Muscle layer of colon (tissue), 2 donors: ENCODE results near the gene CDON.

Experiments
- H3K27ac ChIP-seq: one replicate; pipeline ENCODE4 v1.7.0; 2013; ENCODE audit warnings: low read depth, mild to moderate bottlenecking, low read length, moderate library complexity
- H3K27me3 ChIP-seq, 2 donors: one replicate each; pipeline ENCODE4 v1.7.0; 2013; ENCODE audit warnings: low read length in 2 of 2, mild to moderate bottlenecking in 2 of 2; ENCODE audit not compliant: insufficient read depth in 2 of 2, control insufficient read depth in 1 of 2
- H3K36me3 ChIP-seq: one replicate; pipeline ENCODE4 v1.7.0; 2013; ENCODE audit warnings: mild to moderate bottlenecking, low read length; ENCODE audit not compliant: insufficient read depth
- H3K4me1 ChIP-seq: one replicate; pipeline ENCODE4 v1.7.0; 2013; ENCODE audit warnings: mild to moderate bottlenecking, low read length; ENCODE audit not compliant: insufficient read depth
- H3K4me3 ChIP-seq, 2 donors: one replicate each; pipeline ENCODE4 v1.7.0; 2013; ENCODE audit warnings: low read length in 2 of 2, low read depth in 1 of 2, mild to moderate bottlenecking in 1 of 2, moderate library complexity in 1 of 2
- H3K9ac ChIP-seq: one replicate; pipeline ENCODE4 v1.7.0; 2013; ENCODE audit warnings: low read length
- H3K9me3 ChIP-seq: one replicate; pipeline ENCODE4 v1.7.0; 2013; ENCODE audit warnings: mild to moderate bottlenecking, low read length
- donor health status: abdominal sarcoma.
- donor health status: Adenocarcinoma of cecum.

CDON gene

GRCh38 chr11:125935056-125935455 lies 127.6 kb downstream of the CDON start:
- Histone ChIP-seq H3K9me3 (no peaks in the 10 kb centered on the region), H3K27me3 (no peaks in the 10 kb centered on the region), H3K9ac (no peak overlapping the region), H3K4me3 (no peak overlapping the region), H3K4me1 (peaks cover 34% of the 10 kb centered on the region), H3K36me3 (no peaks in the 10 kb centered on the region), H3K27ac (no peak overlapping the region)

DNA sequence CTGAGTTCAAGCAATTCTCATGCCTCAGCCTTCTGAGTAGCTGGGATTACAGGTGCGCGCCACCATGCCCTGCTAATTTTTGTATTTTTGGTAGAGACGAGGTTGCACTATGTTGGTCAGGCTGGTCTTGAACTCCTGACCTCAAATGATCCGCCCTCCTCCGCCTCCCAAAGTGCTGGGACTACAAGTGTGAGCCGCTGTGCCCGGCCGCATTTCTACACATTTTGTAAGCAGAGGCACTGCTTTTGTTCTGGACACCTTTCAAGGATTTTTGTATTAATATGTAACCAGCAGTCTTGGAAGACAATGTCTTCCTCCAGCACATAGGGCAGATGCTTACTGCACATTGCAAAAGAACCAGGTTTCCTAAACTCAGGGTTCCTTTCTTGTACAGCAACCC lies 128.2 kb downstream of the CDON start:
- Histone ChIP-seq H3K4me3 (no peak overlapping the region), H3K9ac (no peak overlapping the region), H3K9me3 (no peaks in the 10 kb centered on the region), H3K27me3 (no peaks in the 10 kb centered on the region), H3K36me3 (no peaks in the 10 kb centered on the region), H3K4me1 (peaks cover 33% of the 10 kb centered on the region), H3K27ac (no peak overlapping the region)

DNA sequence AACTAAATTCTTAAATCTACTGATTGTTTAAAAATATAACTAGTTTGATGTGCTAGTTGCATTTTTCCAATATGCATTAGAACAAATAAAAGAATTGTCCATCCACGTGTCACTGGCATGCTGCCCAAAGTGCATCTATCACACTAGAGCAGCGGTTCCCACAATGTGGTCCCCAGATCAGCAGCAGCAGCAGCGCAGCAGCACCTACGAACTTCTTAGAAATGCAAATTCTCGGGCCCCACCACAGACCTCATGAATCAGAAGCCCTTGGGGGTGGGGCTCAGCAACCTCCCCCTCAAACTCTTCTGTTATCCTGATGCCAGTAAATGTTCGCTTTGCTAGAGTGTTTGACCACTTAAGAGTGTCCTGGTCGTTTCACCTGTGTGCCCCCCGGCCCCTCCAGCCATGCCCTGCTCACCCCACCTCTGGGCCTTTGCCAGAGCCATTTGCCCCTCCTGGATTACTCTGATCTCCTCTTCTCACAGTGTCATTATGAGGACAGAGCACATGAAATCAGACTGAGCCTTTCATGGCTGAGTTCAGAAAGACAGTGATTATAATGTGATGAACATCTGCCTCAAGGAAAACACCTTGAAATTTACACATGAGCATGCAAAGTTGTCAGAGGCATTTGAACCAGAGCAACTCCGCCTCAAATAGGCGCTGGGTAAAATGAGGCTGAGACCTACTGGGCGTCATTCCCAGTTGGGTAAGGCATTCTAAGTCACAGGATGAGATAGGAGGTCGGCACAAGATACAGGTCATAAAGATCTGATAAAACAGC lies 129.4 kb downstream of the CDON start:
- H3K4me1 ChIP-seq, result peaks cover 21% of the 10 kb centered on the region
- H3K36me3 ChIP-seq, result no peaks in the 10 kb centered on the region
- no peak overlapping the region for H3K27ac ChIP-seq
- H3K4me3 ChIP-seq, result no peak overlapping the region
- H3K27me3 ChIP-seq, result no peaks in the 10 kb centered on the region
- H3K9me3 ChIP-seq, result no peaks in the 10 kb centered on the region
- no peak overlapping the region for H3K9ac ChIP-seq

DNA sequence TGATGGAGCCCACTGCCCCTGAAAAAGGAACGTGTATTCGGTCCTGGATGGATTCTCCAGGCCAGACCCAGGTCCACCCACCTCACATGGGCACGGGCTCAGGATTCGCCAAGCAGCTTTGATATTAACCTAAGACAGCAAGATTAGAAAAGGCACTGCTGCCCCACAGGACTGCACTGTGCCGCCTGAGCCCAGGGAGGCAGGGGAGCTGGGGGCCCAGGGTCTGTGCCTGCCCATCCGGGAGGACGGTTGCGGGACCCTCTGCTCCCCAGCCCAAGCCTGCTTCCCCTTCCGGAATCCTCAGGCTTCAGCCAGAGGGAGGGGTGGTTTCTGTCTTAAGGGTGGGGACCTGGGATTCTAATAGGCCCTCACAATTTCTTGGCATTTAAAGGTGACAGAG lies 130.4 kb downstream of the CDON start:
- Histone ChIP-seq H3K27ac (no peak overlapping the region), H3K9me3 (no peaks in the 10 kb centered on the region), H3K27me3 (no peaks in the 10 kb centered on the region), H3K36me3 (no peaks in the 10 kb centered on the region), H3K9ac (no peak overlapping the region), H3K4me3 (no peak overlapping the region), H3K4me1 (peaks cover 18% of the 10 kb centered on the region)

DNA sequence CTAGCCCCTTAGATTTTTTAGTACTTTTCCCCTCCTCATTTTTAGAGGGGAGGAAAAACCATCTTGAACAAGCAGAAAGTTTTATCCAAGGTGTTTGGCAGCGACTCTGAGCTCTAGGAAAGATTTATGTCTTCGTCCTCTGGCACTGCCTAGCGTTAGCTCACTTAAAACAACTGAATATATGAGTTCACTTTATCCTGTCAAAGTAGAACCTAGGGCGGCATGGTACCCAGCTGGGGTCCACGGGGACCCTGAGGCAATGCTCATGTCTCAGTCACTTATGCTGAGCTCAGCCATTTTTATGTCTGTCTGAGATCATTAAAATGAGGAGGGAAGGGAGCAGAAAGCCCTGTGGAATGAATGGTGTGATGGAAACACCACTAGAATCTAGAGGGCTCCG lies 131.0 kb downstream of the CDON start:
- Histone ChIP-seq H3K4me3 (no peak overlapping the region), H3K36me3 (no peaks in the 10 kb centered on the region), H3K27me3 (no peaks in the 10 kb centered on the region), H3K9me3 (no peaks in the 10 kb centered on the region), H3K27ac (no peak overlapping the region), H3K9ac (no peak overlapping the region), H3K4me1 (peaks cover 18% of the 10 kb centered on the region)

DNA sequence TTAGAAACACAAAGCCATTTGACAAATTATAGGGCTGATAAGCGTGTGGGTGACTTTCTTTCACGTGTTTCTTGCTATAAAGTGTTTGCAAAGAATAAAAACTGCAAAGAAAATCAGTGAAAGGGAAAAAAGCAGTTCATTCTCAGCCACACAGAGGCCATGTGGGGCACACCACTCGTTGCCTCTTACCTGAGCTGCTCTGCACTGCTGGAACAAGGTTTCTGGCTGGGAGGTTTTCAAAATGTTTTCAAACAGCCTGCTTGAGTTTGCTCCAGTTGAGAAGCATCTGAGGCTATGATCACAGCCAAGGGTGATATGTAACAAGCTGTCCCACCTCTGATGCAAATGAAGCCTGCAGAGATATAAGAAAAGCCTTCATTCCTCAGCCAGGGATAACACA lies 131.6 kb downstream of the CDON start:
- no peak overlapping the region for H3K9ac ChIP-seq
- H3K27ac ChIP-seq, result no peak overlapping the region
- no peaks in the 10 kb centered on the region for H3K27me3 ChIP-seq
- H3K9me3 ChIP-seq, result no peaks in the 10 kb centered on the region
- no peak overlapping the region for H3K4me3 ChIP-seq
- H3K4me1 ChIP-seq, result peaks cover 18% of the 10 kb centered on the region
- H3K36me3 ChIP-seq, result no peaks in the 10 kb centered on the region

- Histone ChIP-seq H3K4me1 (peaks cover 13% of the 10 kb centered on the region), H3K36me3 (no peaks in the 10 kb centered on the region), H3K27me3 (no peaks in the 10 kb centered on the region), H3K9ac (no peak overlapping the region), H3K9me3 (no peaks in the 10 kb centered on the region), H3K27ac (no peak overlapping the region), H3K4me3 (no peak overlapping the region)
Observed at GRCh38 chr11:125930076-125930450, 132.6 kb downstream of the CDON start.

GRCh38 chr11:125929445-125930075 lies 133.1 kb downstream of the CDON start:
- Histone ChIP-seq H3K27me3 (no peaks in the 10 kb centered on the region), H3K9me3 (no peaks in the 10 kb centered on the region), H3K4me1 (peaks cover 13% of the 10 kb centered on the region), H3K4me3 (no peak overlapping the region), H3K27ac (no peak overlapping the region), H3K36me3 (no peaks in the 10 kb centered on the region), H3K9ac (no peak overlapping the region)

DNA sequence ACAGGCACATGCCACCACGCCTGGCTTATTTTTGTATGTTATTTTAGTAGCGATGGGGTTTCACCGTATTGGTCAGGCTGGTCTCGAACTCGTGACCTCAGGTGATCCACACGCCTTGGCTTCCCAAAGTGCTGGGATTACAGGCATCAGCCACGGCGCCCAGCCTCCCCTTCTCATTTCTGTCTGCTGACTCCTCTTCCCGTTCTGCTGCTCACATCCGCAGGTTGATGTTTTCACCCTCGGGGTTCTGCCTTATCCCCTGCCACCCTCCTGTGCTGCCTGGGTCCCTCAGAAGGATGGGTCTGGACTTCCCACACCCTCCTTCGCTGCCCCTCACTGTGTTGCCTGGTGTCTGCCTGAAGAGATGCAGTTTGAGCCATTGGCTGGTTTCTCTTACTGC lies 136.0 kb downstream of the CDON start:
- Histone ChIP-seq H3K36me3 (no peaks in the 10 kb centered on the region), H3K4me3 (no peak overlapping the region)

GRCh38 chr11:125925804-125926203 lies 136.9 kb downstream of the CDON start:
- Histone ChIP-seq H3K9me3 (no peaks in the 10 kb centered on the region), H3K36me3 (no peaks in the 10 kb centered on the region), H3K4me1 (no peaks in the 10 kb centered on the region), H3K4me3 (no peak overlapping the region), H3K27me3 (no peaks in the 10 kb centered on the region), H3K27ac (no peak overlapping the region), H3K9ac (no peak overlapping the region)

More for the DNA sequence above, 136.0 kb downstream of the CDON start:
- peaks cover 8% of the 10 kb centered on the region for H3K4me1 ChIP-seq
- H3K9ac ChIP-seq, result no peak overlapping the region
- H3K27me3 ChIP-seq, result no peaks in the 10 kb centered on the region
- no peaks in the 10 kb centered on the region for H3K9me3 ChIP-seq
- no peak overlapping the region for H3K27ac ChIP-seq

- Histone ChIP-seq H3K27me3 (no peaks in the 10 kb centered on the region), H3K9ac (no peak overlapping the region), H3K4me1 (no peaks in the 10 kb centered on the region), H3K27ac (no peak overlapping the region), H3K9me3 (no peaks in the 10 kb centered on the region), H3K4me3 (no peak overlapping the region), H3K36me3 (no peaks in the 10 kb centered on the region)
Observed at GRCh38 chr11:125925247-125925740, 137.4 kb downstream of the CDON start.
